ENCODE measurements around the gene C19orf85. TPM values are rescaled to one million over a fixed set of nuclear protein-coding genes. Genes with fewer than 3 reads are reported as not detected.
"Not testable (repeated sequence)": the region's sequence is repeated elsewhere in the genome, so short reads cannot be mapped to it uniquely, and the experiment has no call there.

C19orf85 gene
- not detected for polyA plus RNA-seq (ENCODE audit: insufficient read length in 3 of 3)
- long read RNA-seq, donor 1 = 0 reads
- long read RNA-seq, donor 2 = 0 reads
- long read RNA-seq, donor 3 = 0 reads
- long read RNA-seq, donor 4 = 0 reads
- long read RNA-seq, donor 5 = 0 reads
- long read RNA-seq, donor 6 = 0 reads
- long read RNA-seq, donor 7 = 0 reads
- long read RNA-seq, donor 8 = 0 reads
- long read RNA-seq, donor 9 = 0 reads
- long read RNA-seq, donor 10 = 0 reads
- long read RNA-seq, donor 11 = 0 reads
- long read RNA-seq, donor 12 = 0 reads
- long read RNA-seq, donor 13 = 0 reads
- long read RNA-seq, donor 14 = 0 reads
- long read RNA-seq, donor 15 = 0 reads
- long read RNA-seq, donor 16 = 0 reads

GRCh38 chr19:55464662-55465054, at the start of gene C19orf85:
Gene C19orf85, minus strand, starts transcription at chr19:55464751. Its CDS starts 197 bp downstream, at chr19:55464554.
- no peak for DNase-seq (ENCODE audit: extremely low read depth in 1 of 11, low read depth in 9 of 11, low spot score in 4 of 11)

GRCh38 chr19:55508120-55508519, 43.6 kb upstream of the C19orf85 start:
- no peak for DNase-seq (ENCODE audit: extremely low read depth in 1 of 11, low read depth in 9 of 11, low spot score in 4 of 11)

- DNase-seq (ENCODE audit: extremely low read depth in 1 of 11, low read depth in 9 of 11, low spot score in 4 of 11) = no peak
Measured at GRCh38 chr19:55504981-55505380, 40.4 kb upstream of the C19orf85 start.

- DNase-seq (ENCODE audit: extremely low read depth in 1 of 11, low read depth in 9 of 11, low spot score in 4 of 11) = no peak
Measured at GRCh38 chr19:55504252-55504603, 39.7 kb upstream of the C19orf85 start.

- peak; percentile 78 to 89 (median 86) for DNase-seq (ENCODE audit: extremely low read depth in 1 of 11, low read depth in 9 of 11, low spot score in 4 of 11)
Measured at GRCh38 chr19:55503502-55504251, 39.1 kb upstream of the C19orf85 start.

GRCh38 chr19:55503157-55503501, 38.6 kb upstream of the C19orf85 start:
- DNase-seq (ENCODE audit: extremely low read depth in 1 of 11, low read depth in 9 of 11, low spot score in 4 of 11) = no peak

GRCh38 chr19:55502197-55502952, 37.8 kb upstream of the C19orf85 start:
- DNase-seq (ENCODE audit: extremely low read depth in 1 of 11, low read depth in 9 of 11, low spot score in 4 of 11) = no peak

- DNase-seq (ENCODE audit: extremely low read depth in 1 of 11, low read depth in 9 of 11, low spot score in 4 of 11) = no peak
Measured at GRCh38 chr19:55500368-55500952, 35.9 kb upstream of the C19orf85 start.

- no peak for DNase-seq (ENCODE audit: extremely low read depth in 1 of 11, low read depth in 9 of 11, low spot score in 4 of 11)
Measured at GRCh38 chr19:55498246-55498840, 33.8 kb upstream of the C19orf85 start.

- no peak for DNase-seq (ENCODE audit: extremely low read depth in 1 of 11, low read depth in 9 of 11, low spot score in 4 of 11)
Measured at GRCh38 chr19:55497763-55498162, 33.2 kb upstream of the C19orf85 start.

- DNase-seq (ENCODE audit: extremely low read depth in 1 of 11, low read depth in 9 of 11, low spot score in 4 of 11) = not testable (repeated sequence)
Measured at GRCh38 chr19:55496820-55497219, 32.3 kb upstream of the C19orf85 start.

- DNase-seq (ENCODE audit: extremely low read depth in 1 of 11, low read depth in 9 of 11, low spot score in 4 of 11) = no peak
Measured at GRCh38 chr19:55495646-55496349, 31.2 kb upstream of the C19orf85 start.

- no peak for DNase-seq (ENCODE audit: extremely low read depth in 1 of 11, low read depth in 9 of 11, low spot score in 4 of 11)
Measured at GRCh38 chr19:55494172-55494761, 29.7 kb upstream of the C19orf85 start.

- no peak for DNase-seq (ENCODE audit: extremely low read depth in 1 of 11, low read depth in 9 of 11, low spot score in 4 of 11)
Measured at GRCh38 chr19:55493645-55494171, 29.2 kb upstream of the C19orf85 start.

GRCh38 chr19:55493052-55493644, 28.6 kb upstream of the C19orf85 start:
- DNase-seq (ENCODE audit: extremely low read depth in 1 of 11, low read depth in 9 of 11, low spot score in 4 of 11) = no peak

- DNase-seq (ENCODE audit: extremely low read depth in 1 of 11, low read depth in 9 of 11, low spot score in 4 of 11) = no peak
Measured at GRCh38 chr19:55492362-55492944, 27.9 kb upstream of the C19orf85 start.
